Fibroblast of skin of right quadriceps (primary cell): ENCODE data around the gene MORC1.
"Not testable (repeated sequence)": the region's sequence is repeated elsewhere in the genome, so short reads cannot be mapped to it uniquely, and the experiment has no call there.

Source experiments
- DNase-seq: peaks from one replicate; pipeline ENCODE4 v3.0.0-alpha.2; 2013

The MORC1 gene

GRCh38 chr3:109095166-109095565 is 22.8 kb downstream of the MORC1 start:
- no peak for DNase-seq

DNA sequence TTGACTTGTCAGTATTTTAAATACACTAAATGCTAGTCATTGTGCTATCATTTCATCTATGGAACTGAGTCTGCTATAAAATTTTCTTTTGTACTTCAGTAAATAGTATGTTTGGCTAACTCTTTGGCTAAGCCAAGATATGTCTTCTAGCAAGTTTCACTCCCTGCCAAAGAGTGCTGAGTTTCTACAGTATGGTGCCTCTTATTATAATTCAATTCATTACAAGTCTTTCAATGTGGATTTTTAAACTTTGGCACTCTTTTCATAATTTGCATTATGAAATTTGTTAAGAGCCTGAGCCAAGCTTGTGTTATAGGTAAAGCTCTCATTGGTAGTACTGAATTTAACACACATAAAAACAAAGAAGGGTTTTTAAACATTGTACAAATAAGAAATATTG is 24.4 kb downstream of the MORC1 start:
- no peak for DNase-seq

- DNase-seq: no peak
These were observed 26.1 kb downstream of the MORC1 start for GRCh38 chr3:109091846-109092245.

GRCh38 chr3:109089265-109089664 is 28.7 kb downstream of the MORC1 start:
- peak; percentile 3 for DNase-seq

DNA sequence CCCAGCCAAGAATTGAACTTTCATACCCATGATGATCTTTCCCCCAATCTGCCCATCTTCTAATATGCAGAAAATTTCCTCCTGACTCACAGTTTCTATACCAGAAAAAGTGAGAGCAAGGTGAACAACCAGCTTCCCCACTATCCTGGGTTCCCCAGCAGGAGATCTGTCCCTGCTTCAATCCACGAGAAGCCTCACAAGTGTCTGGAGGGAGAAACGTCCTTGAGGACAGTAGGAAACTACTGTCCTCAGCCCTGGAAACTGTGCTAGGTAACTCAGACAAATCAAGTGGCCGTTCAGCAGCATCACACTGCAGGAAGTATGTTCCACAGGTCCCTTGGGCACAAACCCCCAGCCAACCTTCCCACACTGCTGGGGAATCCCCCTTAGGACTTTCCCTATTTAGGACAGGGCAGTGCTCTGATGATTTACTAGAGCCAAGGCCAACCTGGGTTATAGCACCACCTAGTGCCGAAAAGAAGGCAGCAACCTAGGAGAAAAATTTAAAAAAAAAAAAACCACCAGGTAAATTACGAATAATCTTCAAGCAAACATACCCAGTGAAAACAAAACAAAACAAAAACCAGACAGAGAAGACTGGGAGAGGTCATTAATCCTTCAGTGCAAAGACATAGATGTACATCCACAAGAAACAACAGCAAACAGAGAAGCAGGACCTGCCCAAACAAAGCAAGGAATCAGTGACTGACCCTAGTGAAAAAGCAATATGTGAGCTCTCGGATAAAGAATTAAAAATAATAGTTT is 36.0 kb downstream of the MORC1 start:
- DNase-seq: peak; percentile 22

GRCh38 chr3:109080090-109080489 is 37.8 kb downstream of the MORC1 start:
- DNase-seq: not testable (repeated sequence)

GRCh38 chr3:109073116-109073515 is 44.8 kb downstream of the MORC1 start:
- no peak for DNase-seq

DNA sequence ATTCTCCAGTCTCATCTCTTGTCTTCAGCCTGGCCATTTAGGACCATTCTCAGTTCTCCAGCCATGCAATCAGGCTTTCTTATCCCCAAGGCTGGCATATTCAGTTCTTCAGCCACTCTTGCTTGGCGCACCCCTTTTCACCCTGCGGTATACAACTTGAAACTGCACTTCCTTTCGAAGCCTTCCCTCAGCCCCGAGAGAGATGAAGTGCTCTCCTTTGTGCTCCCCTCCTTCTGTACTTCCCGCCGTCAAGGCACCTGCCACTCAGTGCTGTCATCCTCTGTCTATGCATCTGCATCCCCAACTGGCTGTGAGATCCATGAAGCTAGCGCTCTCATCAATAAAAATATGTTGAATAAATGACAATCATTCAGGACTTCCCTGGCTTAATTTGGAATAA is 45.7 kb downstream of the MORC1 start:
- DNase-seq: no peak

DNA sequence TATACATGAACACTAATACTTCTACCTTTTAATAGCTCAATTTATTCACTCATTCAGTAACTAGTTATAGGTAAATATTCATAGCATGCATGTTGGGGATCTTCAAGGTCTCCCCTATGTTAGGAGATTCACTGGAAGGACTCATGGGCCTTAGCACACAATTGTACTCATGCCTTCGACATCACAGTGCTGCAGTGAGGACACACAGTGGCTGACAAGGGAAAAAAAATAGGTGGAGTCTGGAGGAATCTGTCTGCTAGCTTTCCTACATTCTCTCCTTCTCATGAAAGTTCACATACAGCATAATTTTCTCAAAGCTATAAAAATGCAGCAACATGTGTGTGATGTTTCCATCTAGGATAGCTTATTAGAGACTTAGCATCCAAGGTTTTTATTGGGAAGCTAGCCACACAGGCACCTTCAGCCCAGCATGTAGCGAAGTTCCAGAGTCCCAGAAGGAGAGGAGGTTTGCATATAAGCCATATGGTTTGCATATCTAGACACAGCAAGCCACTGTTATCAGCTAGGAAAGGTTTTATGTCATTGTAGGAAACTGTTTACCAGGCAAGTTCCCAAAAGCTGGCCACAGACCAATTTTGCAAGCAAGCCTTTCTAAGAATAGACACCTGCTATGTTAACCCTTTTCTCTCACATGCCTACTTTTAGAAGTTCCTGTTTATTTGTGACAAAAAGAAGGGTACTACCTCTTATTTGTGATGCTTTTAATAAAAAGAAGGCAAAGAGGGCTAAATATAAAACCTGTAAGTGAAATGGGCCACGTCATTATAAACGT is 46.4 kb downstream of the MORC1 start:
- no peak for DNase-seq

DNA sequence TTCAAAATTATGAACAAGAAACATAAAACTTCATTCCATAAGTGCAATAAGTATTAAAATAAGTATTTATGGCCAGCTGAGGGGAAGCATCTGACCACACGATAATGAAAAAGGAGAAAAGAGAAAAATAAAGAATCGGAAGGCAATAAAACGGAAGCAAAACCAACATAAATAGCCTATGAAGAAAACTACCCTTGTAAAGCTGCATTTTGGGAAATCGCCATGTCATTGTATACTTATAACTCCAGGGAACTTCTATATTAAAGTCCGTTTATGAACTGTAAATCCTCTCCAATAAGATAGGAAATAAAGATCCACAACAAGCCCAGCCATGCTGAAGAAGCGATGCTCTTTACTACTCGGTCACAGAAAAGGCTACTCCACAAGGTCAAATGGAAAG is 47.7 kb downstream of the MORC1 start:
- no peak for DNase-seq

DNA sequence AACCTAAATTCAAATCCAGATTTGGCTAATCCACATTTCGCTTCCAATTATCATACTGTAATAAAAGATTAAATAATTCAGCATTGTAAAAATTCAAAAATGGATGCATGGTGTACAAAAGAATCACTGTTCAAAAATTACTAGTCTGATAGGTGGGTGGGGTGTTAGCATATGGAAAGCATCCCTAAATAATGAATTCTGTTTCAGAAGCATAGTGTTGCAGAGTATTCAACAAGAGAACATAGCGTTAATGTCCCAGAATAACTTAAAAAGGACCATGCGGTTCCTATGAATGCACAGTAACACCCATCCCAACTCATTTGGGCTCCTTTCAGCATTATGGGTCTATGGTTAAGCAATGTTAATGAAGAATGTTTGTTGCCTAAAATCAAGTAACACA is 51.1 kb downstream of the MORC1 start:
- DNase-seq: no peak

- no peak for DNase-seq
These were observed 58.7 kb downstream of the MORC1 start for GRCh38 chr3:109059264-109059663.

- DNase-seq: no peak
These were observed 60.3 kb downstream of the MORC1 start for GRCh38 chr3:109057616-109058015.

DNA sequence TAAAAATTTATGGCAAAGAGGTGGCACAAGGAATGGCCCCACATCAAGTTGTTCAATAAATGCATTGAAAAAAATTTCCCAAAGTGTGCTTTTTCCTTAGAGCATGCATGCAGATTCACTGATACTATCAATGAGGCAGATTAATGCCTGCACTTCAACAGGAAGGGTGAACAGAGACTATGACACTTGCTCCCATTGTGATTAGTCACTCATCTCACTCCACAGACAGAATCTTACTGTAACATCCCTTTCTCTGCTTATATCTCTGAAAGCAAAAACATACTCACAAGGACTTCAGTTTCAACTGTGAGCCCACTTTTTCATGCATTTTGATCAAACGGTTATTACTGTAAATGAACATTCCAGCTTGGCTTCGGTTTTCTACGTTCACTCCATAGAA is 60.9 kb downstream of the MORC1 start:
- no peak for DNase-seq

- DNase-seq: no peak
These were observed 67.3 kb downstream of the MORC1 start for GRCh38 chr3:109050591-109051167.

DNA sequence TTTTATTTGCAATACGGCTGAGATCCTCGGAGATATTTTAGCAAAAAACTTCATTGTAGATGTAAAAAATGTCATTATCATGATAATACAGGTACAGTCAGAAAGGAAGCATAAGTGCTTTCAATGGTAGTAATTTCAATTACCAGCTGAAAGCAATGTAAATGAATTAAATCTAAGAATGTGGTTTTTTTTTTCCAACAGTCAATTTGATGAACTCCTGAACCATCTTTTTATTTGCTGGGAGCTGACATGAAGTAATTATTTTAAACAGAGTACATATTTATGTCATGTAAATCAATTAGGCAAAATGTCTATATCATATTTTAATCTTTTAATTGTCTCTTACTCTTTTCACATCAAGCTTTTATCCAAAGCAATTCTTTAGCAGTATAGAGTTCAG is 70.6 kb downstream of the MORC1 start:
- no peak for DNase-seq

GRCh38 chr3:109045271-109046040 is 72.5 kb downstream of the MORC1 start:
- no peak for DNase-seq

- DNase-seq: no peak
These were observed 82.9 kb downstream of the MORC1 start for GRCh38 chr3:109035082-109035481.

GRCh38 chr3:109033000-109033660 is 84.8 kb downstream of the MORC1 start:
- no peak for DNase-seq

- DNase-seq: no peak
These were observed 89.2 kb downstream of the MORC1 start for GRCh38 chr3:109028753-109029152.

DNA sequence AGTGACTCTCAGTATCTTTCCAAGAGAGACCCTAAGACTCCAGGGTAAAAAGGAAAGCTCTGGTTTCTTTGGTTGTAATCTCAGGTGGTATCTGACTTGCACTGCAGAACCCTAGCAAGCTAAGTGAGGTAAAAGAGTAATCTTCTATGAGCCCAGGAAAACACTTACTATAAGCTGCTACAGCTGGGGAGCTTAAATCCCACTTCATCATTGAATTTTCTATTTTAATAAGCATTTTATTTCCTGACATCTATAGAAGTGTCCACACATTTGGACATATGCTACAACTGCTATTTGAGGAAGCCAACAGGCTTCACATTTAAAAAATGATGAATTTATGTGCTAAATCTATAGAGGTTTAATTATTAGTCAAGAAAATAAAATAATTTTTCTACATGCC is 91.1 kb downstream of the MORC1 start:
- DNase-seq: no peak

DNA sequence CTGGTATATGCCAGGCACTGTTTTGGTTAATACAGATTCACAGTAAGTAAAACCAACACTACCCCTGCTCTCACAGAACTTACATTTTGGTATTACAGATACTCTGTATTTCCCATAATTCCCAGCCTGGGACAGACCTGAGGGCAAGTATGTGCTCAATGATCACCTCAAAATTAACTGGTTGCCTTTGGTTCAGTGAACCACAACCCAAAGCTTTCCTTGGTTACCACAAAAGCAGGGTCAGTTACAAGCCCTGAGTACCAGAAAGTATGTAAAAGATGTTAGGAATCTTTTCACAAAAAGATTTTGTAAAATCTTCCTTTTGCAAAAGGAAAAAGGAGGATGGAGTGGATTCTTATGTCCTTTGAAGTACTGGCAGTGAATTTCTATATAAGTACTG is 92.0 kb downstream of the MORC1 start:
- no peak for DNase-seq
